GM18519 (cell line): ENCODE results near the gene RICTOR.

ENCODE experiments used
- ATAC-seq: cut with Tn5 transposase; IDR thresholded peaks from one replicate; pipeline ENCODE4 v1.9.1; 2021; ENCODE audit warnings: mild to moderate bottlenecking, moderate library complexity; ENCODE audit not compliant: unreplicated experiment, low FRiP score

The RICTOR gene, protein sequence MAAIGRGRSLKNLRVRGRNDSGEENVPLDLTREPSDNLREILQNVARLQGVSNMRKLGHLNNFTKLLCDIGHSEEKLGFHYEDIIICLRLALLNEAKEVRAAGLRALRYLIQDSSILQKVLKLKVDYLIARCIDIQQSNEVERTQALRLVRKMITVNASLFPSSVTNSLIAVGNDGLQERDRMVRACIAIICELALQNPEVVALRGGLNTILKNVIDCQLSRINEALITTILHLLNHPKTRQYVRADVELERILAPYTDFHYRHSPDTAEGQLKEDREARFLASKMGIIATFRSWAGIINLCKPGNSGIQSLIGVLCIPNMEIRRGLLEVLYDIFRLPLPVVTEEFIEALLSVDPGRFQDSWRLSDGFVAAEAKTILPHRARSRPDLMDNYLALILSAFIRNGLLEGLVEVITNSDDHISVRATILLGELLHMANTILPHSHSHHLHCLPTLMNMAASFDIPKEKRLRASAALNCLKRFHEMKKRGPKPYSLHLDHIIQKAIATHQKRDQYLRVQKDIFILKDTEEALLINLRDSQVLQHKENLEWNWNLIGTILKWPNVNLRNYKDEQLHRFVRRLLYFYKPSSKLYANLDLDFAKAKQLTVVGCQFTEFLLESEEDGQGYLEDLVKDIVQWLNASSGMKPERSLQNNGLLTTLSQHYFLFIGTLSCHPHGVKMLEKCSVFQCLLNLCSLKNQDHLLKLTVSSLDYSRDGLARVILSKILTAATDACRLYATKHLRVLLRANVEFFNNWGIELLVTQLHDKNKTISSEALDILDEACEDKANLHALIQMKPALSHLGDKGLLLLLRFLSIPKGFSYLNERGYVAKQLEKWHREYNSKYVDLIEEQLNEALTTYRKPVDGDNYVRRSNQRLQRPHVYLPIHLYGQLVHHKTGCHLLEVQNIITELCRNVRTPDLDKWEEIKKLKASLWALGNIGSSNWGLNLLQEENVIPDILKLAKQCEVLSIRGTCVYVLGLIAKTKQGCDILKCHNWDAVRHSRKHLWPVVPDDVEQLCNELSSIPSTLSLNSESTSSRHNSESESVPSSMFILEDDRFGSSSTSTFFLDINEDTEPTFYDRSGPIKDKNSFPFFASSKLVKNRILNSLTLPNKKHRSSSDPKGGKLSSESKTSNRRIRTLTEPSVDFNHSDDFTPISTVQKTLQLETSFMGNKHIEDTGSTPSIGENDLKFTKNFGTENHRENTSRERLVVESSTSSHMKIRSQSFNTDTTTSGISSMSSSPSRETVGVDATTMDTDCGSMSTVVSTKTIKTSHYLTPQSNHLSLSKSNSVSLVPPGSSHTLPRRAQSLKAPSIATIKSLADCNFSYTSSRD (N-terminal part only)

DNA sequence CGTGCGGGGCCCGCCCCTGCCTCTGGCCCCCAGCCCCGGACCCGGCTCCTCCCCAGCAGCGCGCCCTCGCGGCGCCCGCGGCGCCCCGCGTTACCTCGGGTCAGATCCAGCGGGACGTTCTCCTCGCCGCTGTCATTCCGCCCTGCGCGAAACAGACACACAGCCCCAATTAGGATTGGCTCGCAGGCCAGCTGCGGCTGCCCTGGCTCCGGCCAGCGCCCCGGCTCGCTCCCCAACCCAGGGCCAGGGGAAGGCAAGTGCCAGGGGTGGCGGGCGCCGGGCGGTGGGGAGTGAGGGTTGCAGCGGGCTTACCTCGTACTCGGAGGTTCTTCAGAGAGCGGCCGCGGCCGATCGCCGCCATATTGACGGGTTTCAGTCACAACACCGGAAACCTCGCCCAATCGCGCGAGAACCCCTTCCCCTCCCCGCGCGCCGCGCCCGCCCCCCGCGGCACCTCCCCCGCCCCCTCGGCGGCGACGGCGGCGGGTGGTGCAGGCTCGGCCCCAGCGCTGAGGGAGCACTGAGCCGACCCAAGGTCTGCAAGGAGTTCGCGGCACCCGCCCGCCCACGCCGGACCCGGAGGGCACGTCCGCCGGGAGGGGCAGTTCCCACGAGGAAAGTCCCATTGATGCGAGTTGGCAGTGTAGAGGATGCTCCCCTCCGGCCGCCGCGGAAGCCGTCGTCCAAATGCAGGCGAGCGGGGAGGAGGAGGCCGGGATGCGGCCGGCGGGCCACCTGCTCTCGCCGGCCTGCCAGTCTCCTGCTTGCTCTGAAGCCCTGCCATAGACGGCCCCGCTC, at the start of gene RICTOR:
Gene RICTOR, minus strand, starts transcription at position 383 of the 798 bp plus-strand sequence. Its CDS starts 22 bp downstream, at position 361.
- ATAC-seq, result peak; percentile 58

DNA sequence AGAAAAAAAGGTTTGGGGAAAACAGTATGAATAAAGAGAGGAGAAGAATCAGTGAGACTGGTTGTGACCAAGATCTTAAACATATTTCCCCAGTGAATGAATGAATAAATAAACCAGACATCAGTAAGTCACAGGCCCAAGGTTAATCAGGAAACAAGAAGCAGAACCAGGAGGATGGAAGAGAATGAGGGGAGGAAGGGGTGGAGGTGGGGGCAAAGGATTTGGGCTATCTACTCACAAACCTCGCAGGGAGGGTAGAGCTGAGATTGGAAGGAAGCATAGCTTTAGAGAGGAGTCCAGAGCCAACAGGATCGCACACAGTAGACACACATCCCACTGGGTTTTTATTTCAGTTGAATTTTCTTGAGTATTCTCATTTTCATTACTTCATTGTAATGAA, 47.7 kb upstream of the RICTOR start:
- ATAC-seq, result no peak

DNA sequence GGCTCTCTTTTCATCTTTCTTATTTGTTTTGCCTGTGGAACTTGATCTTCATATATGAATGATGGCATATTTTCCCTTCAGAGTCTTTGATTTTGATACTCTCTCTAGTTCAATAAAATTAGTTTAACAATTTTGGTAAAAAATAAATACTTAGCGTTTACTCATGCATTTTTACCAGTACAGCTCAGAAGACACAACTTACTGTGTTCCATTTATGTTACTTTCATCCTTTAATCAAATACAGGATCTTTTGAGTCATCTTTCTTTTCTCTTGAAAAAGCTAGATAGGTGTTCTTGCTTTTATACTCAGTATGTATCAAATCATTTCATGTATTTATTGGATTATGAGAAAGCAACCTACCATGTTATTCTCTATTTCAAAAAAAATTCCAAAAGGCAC, 47.1 kb upstream of the RICTOR start:
- no peak for ATAC-seq

DNA sequence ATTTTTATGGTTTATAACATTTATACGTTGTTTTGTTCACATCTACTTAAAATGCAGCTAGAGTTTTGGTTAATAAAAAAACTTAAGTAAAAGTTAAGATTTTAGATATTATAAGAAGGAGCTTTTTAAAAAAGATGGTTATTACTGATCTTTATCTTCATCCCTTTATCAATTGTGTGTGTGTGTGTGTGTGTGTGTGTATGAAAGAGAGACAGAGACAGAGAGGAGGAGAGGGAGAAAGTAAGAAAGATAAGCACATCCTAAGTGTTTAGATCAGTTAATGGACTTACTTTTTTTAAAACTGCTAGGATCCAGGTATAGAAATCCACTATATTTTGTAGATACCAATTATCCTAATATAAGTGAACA, 45.8 kb upstream of the RICTOR start:
- ATAC-seq, result no peak

DNA sequence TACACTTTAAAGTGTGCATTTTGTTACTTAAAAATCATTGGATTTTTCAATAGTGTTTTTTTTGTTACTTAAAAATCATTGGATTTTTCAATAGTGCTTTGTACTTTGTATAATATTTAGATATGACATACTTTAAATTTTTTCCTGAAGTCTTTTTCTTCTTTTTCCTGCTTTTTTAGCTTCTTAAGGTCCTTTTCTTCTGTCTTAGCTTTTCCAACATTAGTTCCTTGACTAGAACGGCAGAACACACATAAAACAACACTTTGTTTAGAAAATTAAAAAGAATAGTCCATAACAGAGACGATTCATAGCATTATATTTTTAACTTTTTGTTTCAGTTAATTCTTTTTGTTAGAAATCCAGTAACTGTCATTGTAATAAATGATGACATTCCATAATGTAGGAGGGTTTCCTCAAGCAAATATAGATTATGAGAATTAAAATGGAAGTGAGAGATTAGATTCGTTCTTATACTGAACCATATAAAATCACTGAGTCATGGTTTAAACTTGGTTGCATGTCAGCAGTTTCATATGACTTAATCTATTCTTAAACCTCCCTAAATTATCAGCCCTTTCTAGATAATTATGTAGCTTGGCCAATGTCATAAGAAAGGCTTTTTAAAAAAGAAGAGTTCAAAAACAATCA, 45.3 kb upstream of the RICTOR start:
- ATAC-seq, result no peak

DNA sequence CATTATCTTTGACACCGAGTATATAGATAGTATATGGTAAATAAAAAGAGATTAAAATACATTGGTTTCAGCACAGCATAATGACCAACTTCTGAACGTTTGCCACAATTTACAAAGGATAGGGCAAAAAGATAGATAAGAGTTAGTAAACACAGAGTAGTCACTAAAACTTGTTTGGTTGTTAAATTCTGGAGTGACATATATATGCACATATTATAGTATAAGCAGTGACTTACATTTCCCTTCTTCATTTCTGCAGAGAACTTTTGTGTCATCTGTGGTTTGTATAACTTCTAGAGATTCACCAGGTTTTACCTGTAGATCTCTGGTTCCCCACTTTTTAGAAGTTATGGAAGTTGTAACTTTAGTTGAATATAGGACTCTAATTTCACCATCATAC, 44.4 kb upstream of the RICTOR start:
- ATAC-seq, result no peak

DNA sequence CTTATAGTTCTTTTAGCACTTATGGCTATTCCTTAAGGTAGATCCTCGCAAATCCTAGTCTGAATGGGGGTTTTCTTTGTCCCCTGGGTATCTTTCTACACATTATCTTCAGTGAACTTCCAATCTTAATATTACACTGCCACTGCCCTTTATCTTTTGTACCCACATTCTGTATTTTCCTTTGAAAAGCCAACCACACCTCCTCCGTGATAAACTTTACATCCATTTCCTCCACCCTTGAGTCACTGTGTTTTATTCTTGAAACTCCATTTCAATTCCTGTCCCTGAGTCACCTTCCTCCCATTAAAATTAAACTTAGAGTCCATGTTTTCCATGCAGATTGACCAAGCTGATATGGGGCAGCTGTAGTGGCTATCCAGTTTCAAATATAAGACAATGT, 43.2 kb upstream of the RICTOR start:
- ATAC-seq, result no peak

DNA sequence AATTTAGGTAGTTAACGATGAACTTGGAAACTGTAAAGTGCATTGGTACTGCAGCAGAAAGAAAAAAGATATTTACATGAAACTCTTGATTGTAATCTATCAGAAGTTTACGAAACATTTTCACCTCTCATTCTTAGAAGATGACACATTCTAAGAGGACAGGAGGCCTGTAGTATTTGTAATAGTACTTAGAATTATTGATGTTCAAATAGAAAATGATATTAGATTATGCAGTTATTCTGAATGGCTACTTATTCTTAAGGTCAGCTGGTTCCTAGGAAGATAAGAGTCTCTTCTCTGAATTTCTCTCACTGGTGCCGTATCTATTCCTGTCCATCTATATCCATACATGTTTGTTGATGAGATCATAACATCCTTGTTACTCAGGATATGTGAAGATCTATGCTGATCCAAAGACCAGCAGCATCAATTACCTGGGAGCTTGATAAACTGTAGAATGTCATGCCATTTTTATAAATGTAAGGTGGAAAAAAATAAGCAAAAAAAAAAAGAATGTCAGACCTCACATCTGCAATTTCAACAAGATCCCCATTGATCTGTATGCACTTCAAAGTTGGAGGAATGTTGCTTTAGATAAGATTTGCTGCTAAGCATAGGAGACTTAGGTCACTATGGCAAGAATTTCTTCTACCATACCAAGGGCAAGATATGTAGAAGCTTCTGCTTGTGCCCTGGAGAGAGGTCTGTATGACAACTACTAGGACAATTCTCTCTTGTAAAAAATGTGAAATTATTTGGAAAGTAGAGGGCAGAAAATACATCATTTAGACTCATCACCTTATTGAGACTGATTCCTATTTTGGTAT, 42.4 kb upstream of the RICTOR start:
- ATAC-seq, result no peak

DNA sequence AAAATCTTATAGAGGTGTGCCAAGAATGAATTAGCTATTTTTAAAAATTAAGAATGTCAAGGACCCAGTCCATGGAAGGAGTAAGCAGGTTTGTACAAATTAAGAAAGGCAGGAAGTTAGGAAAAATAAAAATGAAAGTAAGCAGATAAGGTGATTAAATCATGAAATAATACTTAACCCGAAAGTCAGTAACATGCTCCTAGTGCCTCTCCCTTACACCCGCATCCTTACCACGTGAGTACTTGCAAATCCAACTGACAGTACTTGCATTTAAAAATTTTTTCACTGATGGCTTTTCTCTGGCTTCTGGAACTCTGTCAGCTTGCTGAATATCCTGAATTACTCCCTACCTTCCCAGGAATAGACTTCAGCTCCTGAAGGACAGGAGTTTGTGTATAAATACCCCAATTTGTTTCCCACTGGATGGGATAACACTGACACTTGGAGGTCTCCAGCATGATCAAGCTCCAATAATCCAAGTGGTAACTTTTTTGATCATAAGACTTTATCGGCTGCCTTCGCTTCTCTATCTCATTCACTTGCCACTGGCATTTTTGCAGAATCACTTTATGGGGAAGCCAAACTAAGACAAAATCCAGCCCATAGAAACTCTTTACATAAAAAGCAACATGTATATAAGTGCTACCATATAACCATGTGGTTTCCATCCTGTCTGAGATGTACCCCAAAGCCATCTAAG, 41.6 kb upstream of the RICTOR start:
- ATAC-seq, result no peak

DNA sequence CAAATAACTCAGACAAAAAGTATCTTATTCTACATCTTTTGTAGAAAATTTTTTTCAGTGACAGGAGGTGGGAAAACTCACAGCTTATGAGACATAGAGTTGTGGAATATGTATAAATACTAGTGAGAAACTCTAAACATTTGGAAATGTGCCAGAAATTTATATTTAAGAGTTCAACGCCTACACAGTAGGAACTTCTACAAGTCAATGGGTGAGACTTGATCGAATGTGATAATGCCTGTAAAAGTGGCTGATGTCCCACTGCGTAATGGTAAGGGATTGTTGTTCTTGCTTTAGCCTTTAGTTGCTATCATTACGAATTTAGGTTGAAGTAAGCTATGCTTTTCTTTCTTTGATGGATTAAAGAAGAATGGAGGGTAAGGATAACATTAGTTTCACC, 40.0 kb upstream of the RICTOR start:
- ATAC-seq, result no peak

DNA sequence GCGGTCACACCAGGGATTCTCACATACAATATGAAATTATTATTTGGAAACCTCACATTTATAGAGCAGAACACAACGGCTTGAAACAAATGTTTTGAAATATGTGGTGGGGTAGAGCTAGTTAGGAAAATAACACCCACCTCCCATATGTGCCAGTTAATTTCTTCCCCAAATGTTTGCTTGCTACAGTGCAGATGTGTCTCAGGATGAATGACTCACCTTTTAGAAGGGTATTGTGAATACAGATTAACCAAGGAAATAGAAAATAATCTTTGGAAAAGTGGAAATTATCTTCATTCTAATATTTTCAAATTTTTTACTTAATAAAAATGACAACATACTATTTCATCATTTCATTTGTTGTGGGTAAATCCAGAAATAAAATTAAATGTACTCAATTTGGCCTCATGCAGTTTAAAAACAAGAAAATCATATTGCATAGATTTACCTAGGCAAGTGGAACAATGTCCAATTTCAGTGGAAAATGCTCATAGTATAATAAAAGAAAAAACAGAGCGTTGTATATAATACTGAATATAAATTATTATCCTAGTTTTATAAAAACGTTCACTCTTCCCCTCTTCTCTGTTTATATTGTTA, 39.3 kb upstream of the RICTOR start:
- no peak for ATAC-seq

DNA sequence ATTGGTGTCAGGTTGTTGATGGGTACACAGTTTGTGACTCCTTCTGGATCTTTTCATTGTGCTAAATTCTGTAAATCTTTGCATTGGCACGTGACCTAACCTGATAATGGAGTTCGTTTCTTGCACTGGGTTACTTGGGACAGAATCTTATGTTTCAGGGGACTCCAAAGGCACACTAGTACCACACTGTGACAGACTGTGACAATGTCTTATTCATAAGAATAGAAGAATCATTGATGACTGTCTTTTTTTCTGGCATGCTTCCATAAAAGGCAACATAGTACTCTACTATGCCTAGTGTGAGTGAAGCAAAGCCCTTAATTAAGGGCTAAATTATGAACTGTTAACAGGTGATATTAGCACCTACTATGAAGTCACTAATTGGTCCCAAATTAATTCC, 35.4 kb upstream of the RICTOR start:
- ATAC-seq, result no peak

DNA sequence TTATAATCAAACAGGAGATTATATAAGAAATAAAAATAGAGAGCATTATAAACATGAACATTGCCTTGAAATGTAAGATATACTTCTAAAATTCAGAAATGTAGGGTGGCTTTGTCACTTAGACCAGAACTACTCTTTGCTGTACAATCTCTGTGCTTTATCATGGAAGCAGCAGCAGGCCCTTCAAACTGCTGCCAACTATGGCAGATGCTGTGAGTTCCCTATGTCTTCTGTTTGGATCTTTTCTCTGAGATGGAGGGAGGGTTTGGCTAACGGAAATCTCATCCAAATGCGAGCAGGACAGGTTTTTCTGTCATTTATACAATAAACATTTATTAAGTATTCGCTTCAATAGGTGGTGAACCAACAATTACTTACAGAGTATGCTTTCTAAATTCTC, 34.8 kb upstream of the RICTOR start:
- ATAC-seq, result no peak

DNA sequence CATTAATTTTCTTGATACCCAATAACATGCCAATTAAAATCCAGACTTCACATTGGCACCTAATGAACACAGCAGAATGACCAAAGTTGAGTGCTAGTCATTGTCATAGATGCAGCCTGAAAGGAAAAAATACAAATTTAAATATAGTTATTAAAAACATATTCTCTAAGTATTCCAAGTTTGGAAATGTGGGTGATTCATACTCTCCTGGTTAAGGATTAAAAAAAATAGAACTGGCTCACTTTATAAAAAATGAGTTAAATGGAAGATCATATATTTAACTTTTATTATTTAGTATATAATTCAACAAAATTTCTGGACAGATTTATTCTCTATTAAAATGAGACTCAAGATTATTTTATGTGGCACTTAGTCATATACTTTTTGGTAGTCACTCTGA, 33.2 kb upstream of the RICTOR start:
- no peak for ATAC-seq

DNA sequence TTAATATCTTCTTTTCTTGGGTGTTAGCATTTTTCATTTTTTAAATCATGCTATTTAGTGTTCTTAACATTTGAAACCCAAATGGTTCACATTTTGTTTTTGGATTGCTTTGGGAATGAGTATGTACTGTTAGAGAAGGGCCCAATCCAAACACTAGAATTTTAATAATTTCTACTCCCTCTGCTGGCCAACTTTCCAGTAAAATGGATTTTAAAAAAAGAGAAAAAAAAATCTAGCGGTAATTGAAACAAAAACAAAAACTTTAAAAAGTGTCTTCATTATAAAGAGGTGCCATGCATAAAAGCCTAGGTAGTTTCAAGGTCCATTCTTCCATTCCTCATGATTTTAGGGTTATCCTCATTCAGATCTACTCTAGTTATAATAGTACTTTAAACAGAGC, 32.1 kb upstream of the RICTOR start:
- ATAC-seq, result no peak

DNA sequence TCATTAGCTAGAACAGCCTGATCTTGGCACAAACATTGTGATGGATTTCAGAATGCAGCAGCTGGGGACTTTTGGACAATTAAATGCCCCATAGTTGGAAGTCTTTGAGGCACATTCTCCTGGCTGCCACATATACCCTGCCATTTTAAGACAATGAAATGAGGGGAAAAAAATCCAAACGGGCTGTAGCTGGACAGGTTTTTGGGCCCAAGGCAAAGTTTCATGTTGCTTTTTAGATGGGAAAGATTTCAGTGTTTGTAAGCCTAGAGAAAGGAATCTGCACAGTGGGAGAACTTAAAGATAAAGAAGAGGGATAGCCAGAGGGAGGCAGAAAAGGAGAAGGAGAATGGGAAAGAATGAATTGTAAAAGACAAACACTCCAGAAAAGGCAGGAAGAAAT, 30.0 kb upstream of the RICTOR start:
- ATAC-seq, result no peak

DNA sequence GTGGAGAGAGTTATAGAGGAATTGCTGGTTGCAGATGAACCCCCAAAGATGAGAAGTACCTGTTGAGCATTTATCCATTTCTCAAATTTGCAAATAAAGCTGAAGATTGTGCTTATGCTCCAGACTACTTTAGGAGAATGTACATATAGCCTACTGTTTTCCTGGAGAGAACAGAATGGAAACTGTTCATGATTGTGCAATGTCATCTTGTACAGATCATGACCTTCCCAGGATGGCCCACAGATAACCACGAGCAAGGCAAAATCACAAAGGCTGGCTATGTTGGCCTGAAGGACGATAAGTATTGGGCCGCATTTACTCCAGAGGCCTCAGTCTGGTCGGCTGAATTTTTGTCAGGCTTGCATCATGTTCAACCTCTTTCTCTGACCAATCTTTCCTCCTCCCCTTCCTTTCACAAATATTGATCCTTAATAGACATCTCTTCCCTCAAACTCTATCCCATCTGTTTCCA, 28.5 kb upstream of the RICTOR start:
- no peak for ATAC-seq
